Measurements from ENCODE around the gene SMIM27.
"Not testable (repeated sequence)": the region's sequence is repeated elsewhere in the genome, so short reads cannot be mapped to it uniquely, and the experiment has no call there.

The SMIM27 gene

GRCh38 chr9:32599021-32599420 lies 46.9 kb downstream of the SMIM27 start:
- DNase-seq (ENCODE audit: low spot score), result not testable (repeated sequence)
